ENCODE data around the gene PSMG2. TPM values are rescaled to one million over a fixed set of nuclear protein-coding genes. Genes with fewer than 3 reads are reported as not detected.

PSMG2 gene, protein sequence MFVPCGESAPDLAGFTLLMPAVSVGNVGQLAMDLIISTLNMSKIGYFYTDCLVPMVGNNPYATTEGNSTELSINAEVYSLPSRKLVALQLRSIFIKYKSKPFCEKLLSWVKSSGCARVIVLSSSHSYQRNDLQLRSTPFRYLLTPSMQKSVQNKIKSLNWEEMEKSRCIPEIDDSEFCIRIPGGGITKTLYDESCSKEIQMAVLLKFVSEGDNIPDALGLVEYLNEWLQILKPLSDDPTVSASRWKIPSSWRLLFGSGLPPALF
- total RNA-seq (2014; rRNA removed; shearing (Covaris generic)) = 79.7 and 112 TPM in 2 replicates

DNA sequence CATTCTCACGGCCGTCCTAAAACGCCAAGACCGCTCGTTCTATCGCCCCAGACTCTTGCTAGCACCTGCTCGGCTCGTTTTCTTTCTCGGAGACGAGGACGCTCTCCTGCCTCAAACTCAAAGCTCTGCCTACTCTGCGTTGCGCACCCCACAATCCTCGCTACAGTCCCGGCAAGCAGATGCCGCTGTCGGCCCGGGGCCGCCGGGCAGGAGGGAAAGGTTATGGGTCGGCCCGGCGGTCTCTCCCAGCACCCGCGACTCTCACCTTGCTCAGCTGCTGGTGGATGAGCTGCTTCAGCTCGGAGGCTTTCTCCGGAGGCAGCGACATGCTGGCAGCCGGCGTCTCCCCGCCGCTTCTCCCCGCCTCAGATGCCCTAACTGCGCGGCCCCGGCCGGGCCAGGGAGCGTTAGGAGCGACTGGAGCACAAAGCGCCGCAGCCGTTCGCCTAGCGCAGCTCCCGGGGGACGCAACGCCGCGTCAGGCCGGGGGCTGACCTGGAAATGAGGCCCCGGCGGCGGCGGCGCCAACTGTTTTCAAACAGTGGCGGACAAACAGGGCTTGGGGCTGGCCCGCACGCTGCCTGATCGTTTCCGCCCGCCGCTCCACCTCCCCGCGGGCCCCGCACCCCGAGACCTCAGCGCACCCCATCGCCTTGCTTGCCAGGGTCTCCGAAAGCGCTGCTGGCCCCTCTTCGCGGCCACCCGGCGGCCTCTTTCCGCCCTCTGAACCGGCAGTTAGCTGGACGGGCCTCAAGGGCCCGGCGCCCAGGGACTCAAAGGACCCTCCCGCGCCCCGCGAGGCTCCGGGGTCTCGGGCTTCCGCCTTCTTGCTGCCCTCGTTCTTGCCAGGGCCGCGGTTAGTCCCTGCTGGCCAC, at the start of gene PSMG2, which contains the start of gene CEP76:
TSS of gene PSMG2 (plus strand) at position 822 of the 875 bp plus-strand sequence. CDS start 66 bp downstream, outside the sequence.
TSS of gene CEP76 (minus strand) at position 503 of the 875 bp plus-strand sequence. CDS start at position 328, 175 bp downstream.
- Histone ChIP-seq H3K9me3 (replicated peaks) (no peaks in the 10 kb centered on the region), H3K36me3 (peaks cover 58% of the 10 kb centered on the region), H3K4me3 (peak within 1 kb of the TSS; percentile 82), H3K27me3 (replicated peaks) (no peaks in the 10 kb centered on the region), H3K4me1 (replicated peaks) (peaks cover 19% of the 10 kb centered on the region), H3K27ac (peak within 1 kb of the TSS; percentile 100)
- peak; percentile 91 to 98 for DNase-seq (ENCODE audit: low read depth in 1 of 2, low spot score in 2 of 2)

DNA sequence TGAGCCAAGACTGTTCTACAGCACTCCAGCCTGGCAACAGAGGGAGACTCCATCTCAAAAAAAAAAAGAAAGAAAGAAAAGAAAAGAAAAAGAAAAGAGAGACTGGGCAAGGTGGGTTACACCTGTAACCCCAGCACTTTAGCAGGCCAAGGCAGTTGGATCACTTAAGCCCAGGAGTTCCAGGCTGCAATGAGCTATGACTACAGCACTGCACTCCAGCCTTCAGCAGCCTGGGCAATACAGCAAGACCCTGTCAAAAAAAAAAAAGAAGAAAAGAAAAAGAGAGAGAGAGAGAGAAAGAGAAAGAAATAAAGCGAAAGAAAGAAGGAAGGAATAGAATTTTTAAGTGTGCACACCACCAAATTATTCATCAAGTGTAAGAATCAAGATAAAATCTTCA, 47.9 kb upstream of the PSMG2 start:
- DNase-seq (ENCODE audit: low read depth in 1 of 2, low spot score in 2 of 2) = no peak
- Histone ChIP-seq H3K36me3 (peaks cover 9% of the 10 kb centered on the region), H3K27ac (no peak overlapping the region), H3K27me3 (replicated peaks) (no peaks in the 10 kb centered on the region), H3K4me3 (no peak overlapping the region), H3K4me1 (replicated peaks) (peaks cover 33% of the 10 kb centered on the region), H3K9me3 (replicated peaks) (0 out of 2 replicates have a peak, but pooled peaks cover 4% of the 10 kb centered on the region)

DNA sequence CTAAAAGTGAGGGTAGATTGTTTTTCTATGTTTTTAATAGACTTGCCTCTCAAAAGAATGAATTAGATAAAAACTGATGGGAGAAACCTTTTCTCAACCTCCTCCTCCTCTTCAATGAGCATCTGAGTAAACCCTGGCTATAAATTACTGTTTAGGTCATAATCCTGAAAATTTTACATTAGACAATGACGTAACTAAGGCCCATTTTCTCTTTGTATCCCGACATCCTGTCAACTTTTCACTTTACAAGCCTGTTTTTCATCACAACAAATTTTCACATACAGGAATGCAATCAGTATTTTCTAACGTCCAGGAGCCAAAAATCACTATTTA, 46.3 kb upstream of the PSMG2 start:
- Histone ChIP-seq H3K9me3 (replicated peaks) (0 out of 2 replicates have a peak, but pooled peaks cover 4% of the 10 kb centered on the region), H3K4me1 (replicated peaks) (peaks cover 31% of the 10 kb centered on the region), H3K27ac (peak overlapping the region; percentile 81), H3K4me3 (peak overlapping the region; percentile 93), H3K27me3 (replicated peaks) (no peaks in the 10 kb centered on the region), H3K36me3 (peaks cover 9% of the 10 kb centered on the region)
- no peak for DNase-seq (ENCODE audit: low read depth in 1 of 2, low spot score in 2 of 2)

DNA sequence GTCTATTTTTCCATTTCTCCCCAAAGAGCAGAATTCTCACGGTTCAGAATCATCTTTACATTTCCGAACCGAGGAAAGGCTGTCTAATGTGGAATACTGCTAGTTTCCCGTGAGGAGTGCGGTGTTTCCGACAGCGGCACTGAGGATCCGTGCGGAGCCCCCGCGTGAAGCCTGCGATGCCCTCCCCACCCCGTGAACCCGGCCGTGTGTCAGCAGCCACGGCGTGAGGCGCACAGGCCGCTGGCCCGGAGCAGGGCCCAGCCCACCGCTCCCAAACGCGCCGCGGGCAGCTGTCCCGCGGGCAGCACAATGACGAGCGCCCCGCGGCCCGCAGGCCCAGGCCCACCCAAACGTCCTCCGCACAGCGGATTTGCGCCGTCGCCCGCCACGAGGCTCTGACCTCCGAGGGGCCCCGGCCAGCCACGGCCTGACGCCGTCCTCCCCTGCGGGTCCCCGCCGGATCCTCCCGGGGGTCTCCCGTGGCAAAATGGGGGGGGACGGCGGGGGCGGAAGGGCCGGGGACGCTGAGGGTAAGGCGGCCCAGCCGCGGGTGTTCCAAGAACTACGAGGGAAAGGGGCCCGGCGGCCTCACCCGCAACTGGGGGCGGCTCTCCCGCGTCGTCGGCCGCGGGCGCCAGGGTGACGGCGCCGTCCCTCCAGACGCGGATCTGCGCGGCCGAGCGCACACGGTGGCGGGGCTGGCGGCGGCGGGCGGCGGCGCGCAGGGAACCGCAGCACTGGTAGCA, 45.7 kb upstream of the PSMG2 start:
- H3K9me3 ChIP-seq (replicated peaks) = 0 out of 2 replicates have a peak, but pooled peaks cover 4% of the 10 kb centered on the region
- peak overlapping the region; percentile 81 for H3K27ac ChIP-seq
- H3K4me1 ChIP-seq (replicated peaks) = peaks cover 26% of the 10 kb centered on the region
- H3K36me3 ChIP-seq = peaks cover 9% of the 10 kb centered on the region
- peak overlapping the region; percentile 93 for H3K4me3 ChIP-seq
- DNase-seq (ENCODE audit: low read depth in 1 of 2, low spot score in 2 of 2) = peak; percentile 51 to 53
- no peaks in the 10 kb centered on the region for H3K27me3 ChIP-seq (replicated peaks)

DNA sequence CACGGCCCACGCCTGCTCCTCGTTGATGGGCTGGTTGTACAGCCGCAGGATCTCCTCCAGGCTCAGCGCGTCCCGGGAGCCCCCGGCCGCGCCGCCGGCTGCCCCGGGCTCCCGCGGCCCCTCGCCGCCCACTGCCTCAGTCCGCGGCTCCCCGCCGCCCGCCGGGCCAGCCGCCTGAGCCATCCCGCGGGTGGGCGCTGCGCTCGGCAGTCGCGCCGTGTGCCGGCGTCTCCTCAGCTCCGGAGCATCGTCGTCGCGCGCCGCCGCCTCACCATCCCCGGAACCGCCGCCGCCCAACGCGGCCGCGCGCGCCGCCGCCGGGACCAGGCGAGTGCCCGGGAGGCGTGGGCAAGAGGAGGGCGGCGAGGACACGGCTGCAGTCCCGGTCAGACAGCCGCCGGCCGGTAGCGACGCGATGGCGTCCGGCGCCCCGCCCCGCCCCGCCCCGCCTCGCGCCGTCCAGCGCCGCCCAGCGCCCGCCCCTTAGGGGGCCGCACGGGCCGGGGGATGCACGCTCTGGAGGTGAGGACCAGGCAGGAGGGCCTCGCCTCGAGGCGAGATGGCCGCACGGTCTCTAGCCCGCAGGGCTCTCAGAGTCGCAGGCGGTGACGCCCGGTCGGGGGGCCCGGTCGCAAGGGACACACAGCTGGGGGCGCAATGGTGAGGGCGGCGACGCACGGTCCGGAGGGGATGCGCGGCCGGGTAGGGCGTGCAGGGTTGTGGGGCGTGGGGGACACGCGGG, 45.0 kb upstream of the PSMG2 start, which contains the start of gene SPIRE1:
TSS of gene SPIRE1 (minus strand) at position 424 of the 742 bp plus-strand sequence. CDS start at position 183, 241 bp downstream.
- peaks cover 21% of the 10 kb centered on the region for H3K4me1 ChIP-seq (replicated peaks)
- no peaks in the 10 kb centered on the region for H3K27me3 ChIP-seq (replicated peaks)
- peak within 1 kb of the TSS; percentile 81 for H3K27ac ChIP-seq
- DNase-seq (ENCODE audit: low read depth in 1 of 2, low spot score in 2 of 2) = peak; percentile 68 to 71
- 0 out of 2 replicates have a peak, but pooled peaks cover 4% of the 10 kb centered on the region for H3K9me3 ChIP-seq (replicated peaks)
- H3K4me3 ChIP-seq = peak within 1 kb of the TSS; percentile 93
- peaks cover 13% of the 10 kb centered on the region for H3K36me3 ChIP-seq

DNA sequence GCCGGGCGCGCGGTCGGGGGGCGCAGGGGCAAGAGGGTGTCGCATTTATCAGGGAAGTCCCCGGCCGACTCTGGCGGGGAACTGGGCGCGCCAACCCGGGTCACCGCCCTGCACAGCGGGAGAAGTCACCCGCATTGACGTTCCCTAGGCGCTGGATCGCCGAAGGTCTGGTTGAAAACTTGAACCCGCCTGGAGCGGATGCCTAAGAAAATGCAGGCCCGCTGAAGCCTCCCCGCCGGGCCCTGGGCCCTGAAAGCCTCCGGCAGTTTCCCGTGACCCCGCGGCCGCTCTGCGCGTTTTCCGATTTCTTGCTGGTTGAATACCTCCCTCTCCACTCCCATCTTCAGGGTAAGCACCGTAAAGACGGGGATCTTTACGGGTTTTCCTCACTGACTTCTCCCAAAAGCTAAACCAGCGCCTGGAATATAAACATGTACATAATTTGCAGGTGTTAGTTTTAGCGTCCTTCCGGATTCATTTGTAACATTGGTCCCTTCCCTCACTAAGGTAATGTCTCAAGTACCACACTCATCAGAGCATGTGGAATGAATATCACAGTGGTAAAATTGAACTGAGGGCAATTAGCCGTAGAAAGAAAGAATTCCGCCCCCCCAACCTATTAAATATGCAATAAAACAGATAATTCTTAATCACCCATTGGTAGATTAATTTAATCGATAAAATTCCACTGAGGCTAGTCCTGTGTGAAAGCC, 44.3 kb upstream of the PSMG2 start:
- 0 out of 2 replicates have a peak, but pooled peaks cover 4% of the 10 kb centered on the region for H3K9me3 ChIP-seq (replicated peaks)
- no peaks in the 10 kb centered on the region for H3K27me3 ChIP-seq (replicated peaks)
- H3K4me3 ChIP-seq = peak overlapping the region; percentile 93
- H3K27ac ChIP-seq = peak overlapping the region; percentile 81
- peaks cover 13% of the 10 kb centered on the region for H3K36me3 ChIP-seq
- DNase-seq (ENCODE audit: low read depth in 1 of 2, low spot score in 2 of 2) = peak; percentile 50 to 59
- peaks cover 14% of the 10 kb centered on the region for H3K4me1 ChIP-seq (replicated peaks)

DNA sequence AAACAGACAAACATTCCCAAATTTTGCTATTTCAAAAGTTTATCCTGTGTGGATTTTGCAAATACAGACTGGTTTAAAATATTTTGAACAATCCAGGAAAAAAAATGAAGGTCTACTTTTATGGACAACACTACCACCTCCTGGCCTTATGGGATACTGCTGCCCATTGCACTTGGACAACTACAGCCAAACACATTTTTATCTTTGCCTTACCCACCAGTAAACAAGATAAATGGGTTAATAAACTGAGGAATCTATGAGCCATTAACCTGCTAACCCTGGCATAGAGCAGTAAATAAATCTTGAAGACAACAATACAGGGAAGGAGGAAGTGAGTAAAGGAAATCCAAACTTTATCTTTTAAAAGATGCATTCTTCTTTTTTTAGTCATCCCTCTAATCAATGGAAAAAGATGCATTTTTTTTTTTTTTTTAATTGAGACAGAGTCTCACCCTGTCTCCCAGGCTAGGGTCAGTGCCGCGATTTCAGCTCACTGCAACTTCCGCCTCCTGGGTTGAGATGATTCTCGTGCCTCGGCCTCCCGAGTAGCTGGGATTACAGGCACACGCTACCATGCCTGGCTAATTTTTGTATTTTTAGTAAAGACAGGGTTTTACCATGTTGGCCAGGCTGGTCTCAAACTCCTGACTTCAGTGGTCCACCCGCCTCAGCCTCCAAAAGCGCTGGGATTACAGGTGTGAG, 42.8 kb upstream of the PSMG2 start:
- Histone ChIP-seq H3K9me3 (replicated peaks) (0 out of 2 replicates have a peak, but pooled peaks cover 4% of the 10 kb centered on the region), H3K27me3 (replicated peaks) (no peaks in the 10 kb centered on the region), H3K4me3 (no peak overlapping the region), H3K27ac (no peak overlapping the region), H3K36me3 (peaks cover 13% of the 10 kb centered on the region), H3K4me1 (replicated peaks) (peaks cover 13% of the 10 kb centered on the region)
- peak; percentile 50 to 59 for DNase-seq (ENCODE audit: low read depth in 1 of 2, low spot score in 2 of 2)

DNA sequence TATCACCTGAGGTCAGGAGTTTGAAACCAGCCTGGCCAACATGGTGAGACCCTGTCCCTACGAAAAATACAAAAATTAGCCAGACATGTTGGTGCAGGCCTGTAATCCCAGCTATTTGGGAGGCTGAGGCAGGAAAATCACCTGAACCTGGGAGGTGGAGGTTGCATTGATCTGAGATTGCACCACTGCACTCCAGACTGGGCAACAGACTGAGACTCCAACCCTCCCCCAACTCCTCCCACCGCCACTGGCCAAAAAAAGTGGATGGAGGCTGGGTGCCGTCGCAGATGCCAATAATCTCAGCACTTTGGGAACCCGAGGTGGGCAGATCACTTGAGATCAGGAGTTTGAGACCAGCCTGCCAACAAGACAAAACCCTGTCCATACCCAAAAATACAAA, 34.8 kb upstream of the PSMG2 start:
- no peak for DNase-seq (ENCODE audit: low read depth in 1 of 2, low spot score in 2 of 2)
- H3K9me3 ChIP-seq (replicated peaks) = no peaks in the 10 kb centered on the region

DNA sequence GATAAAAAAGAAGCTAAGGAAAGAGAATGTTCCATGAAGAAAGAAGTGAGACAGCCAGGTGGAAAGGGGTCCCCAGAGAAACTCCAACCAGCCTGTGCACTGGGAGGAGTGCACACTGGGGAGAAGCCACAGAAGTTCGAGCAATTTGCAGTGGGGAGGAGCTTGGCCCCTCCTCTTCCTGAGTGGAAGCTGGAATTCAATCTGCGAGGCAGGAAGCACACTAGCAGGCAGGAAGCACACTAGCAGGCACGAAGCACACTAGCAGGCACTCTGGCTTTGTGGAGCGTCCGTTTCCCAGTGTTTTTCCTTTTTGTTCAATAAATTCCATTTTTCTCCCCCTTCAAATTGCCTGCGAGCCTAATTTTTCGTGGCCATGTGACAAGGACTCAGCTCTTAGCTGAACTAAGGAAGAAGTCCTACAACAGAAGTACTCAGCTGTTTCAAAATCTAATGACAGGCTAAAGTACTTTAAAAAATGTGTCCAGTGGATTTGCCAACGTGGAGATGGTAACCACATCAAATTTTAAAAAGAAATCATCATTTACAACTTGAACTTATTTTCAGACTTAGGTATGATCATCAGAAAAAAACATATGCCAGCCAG, 23.6 kb upstream of the PSMG2 start:
- Histone ChIP-seq H3K27ac (0 out of 2 replicates have a peak overlapping the region, but pooled peaks have one; percentile 22), H3K4me1 (replicated peaks) (peaks cover 7% of the 10 kb centered on the region), H3K4me3 (no peak overlapping the region), H3K36me3 (peaks cover 13% of the 10 kb centered on the region), H3K9me3 (replicated peaks) (no peaks in the 10 kb centered on the region), H3K27me3 (replicated peaks) (no peaks in the 10 kb centered on the region)
- DNase-seq (ENCODE audit: low read depth in 1 of 2, low spot score in 2 of 2) = peak; percentile 36 to 55

More for the DNA sequence above, 34.8 kb upstream of the PSMG2 start:
- Histone ChIP-seq H3K27ac (no peak overlapping the region), H3K4me1 (replicated peaks) (no peaks in the 10 kb centered on the region), H3K4me3 (no peak overlapping the region), H3K36me3 (peaks cover 10% of the 10 kb centered on the region; the same call in 1 of the 2 replicates), H3K27me3 (replicated peaks) (no peaks in the 10 kb centered on the region)

DNA sequence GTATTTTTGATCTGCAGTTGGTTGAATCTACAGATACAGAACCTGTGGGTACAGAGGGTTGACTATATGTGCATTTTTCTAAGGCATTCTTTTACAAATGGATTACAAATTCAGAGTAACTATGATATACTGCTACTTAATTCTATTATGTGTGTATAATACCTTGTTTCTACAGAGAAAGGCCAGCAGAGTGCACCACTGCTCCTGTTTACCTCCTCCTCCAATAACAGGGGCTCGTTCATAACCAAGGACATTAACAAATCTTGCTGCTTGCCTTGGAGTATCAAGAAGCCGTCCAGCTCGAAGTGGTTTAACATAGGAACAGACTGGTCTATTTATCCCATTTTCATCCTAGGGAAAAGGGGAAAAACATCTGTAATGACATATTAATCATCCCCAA, 16.7 kb upstream of the PSMG2 start:
- Histone ChIP-seq H3K9me3 (replicated peaks) (no peaks in the 10 kb centered on the region), H3K27me3 (replicated peaks) (0 out of 2 replicates have a peak, but pooled peaks cover 8% of the 10 kb centered on the region), H3K27ac (no peak overlapping the region), H3K4me1 (replicated peaks) (no peaks in the 10 kb centered on the region), H3K4me3 (no peak overlapping the region), H3K36me3 (peaks cover 20% of the 10 kb centered on the region)
- peak in 1 of 2 experiments; percentile 18 for DNase-seq (ENCODE audit: low read depth in 1 of 2, low spot score in 2 of 2)

DNA sequence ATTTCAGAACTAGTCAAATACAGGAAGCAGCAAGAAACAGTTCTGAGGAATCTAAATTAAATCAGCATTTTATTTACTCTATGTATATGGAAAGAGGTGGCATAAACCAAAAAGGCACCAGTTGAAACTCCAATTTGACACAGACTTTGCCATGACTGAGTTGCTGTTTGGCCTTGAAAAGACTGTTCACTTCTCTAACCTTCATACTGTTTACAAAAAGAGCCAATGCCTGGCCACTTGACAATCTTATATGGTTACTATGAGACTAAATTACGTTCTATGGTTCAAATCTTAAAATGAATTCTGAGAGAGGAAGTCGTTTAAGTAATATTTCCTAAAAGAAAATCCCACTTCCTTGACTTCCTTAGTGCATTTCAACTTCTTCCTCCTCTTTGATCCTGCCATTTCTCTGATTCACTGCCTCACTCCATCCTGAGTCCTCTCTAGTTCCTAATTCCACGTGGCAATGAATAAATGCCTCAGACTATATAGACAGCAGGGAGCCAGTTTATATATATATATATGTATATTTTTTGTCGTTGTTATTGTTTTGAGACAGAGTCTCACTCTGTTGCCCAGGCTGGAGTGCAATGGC, 13.5 kb upstream of the PSMG2 start:
- no peak for DNase-seq (ENCODE audit: low read depth in 1 of 2, low spot score in 2 of 2)
- Histone ChIP-seq H3K27ac (no peak overlapping the region), H3K9me3 (replicated peaks) (no peaks in the 10 kb centered on the region), H3K4me1 (replicated peaks) (peaks cover 11% of the 10 kb centered on the region), H3K27me3 (replicated peaks) (0 out of 2 replicates have a peak, but pooled peaks cover 8% of the 10 kb centered on the region), H3K36me3 (peaks cover 24% of the 10 kb centered on the region), H3K4me3 (no peak overlapping the region)
